HepG2 (cell line): ENCODE data around the gene NEDD4L. TPM values are rescaled to one million over a fixed set of nuclear protein-coding genes. Genes with fewer than 3 reads are reported as not detected.

ENCODE experiments used
- ATAC-seq: fragments of 200-7000 bp; cut with Tn5 transposase; 3 replicates; pipeline ENCODE4 v1.9.1; 2020; ENCODE audit warnings: mild to moderate bottlenecking, moderate library complexity
- BruUV-seq: library from RNA; stranded (reverse); fragments of 400-500 nt; replicated peaks from 2 replicates; lab custom pipeline; 2021; lab: Mats Ljungman, UMichigan
- CTCF ChIA-PET: fragments of 300-600 bp; formaldehyde crosslinking; extraction: SDS; loops from one replicate; lab custom pipeline; 2021; ENCODE audit warnings: low total read pairs, inconsistent platforms, low intra/inter-chr PET ratio; lab: Yijun Ruan, JAX
- POLR2A ChIA-PET: fragments of 350-600 bp; sonication (Branson Sonifier 250); formaldehyde crosslinking; loops from one replicate; lab custom pipeline; 2020; ENCODE audit warnings: antibody characterized with exemption, inconsistent platforms; lab: Yijun Ruan, JAX
- DNase-seq: peaks from one replicate; pipeline ENCODE4 v3.0.0-alpha.2; 2015; ENCODE audit warnings: low spot score
- FAIRE-seq: peaks from 3 replicates; lab custom pipeline; 2011; peaks lifted over from hg19 to GRCh38; lab: Jason Lieb, UNC
- H2AFZ ChIP-seq: one replicate; pipeline ENCODE4 v1.6.1; 2011; ENCODE audit warnings: low read length, inconsistent platforms
- H3K27ac ChIP-seq: fragments of 300-600 bp; 3 replicates; pipeline ENCODE4 v1.8.0; 2011; ENCODE audit warnings: mixed run types, mild to moderate bottlenecking, mixed read lengths, low read length, inconsistent platforms; ENCODE audit not compliant: insufficient read depth; ENCODE audit errors: extremely low read length
- H3K27me3 ChIP-seq, 2 experiments: fragments of 200-600 bp in 1 of 2; 2 replicates in 1 of 2; 3 replicates in 1 of 2; pipeline versions ENCODE4 v1.6.0 to v1.8.0; 2011; ENCODE audit warnings: low read length in 2 of 2, mild to moderate bottlenecking in 2 of 2, moderate library complexity in 2 of 2, inconsistent platforms in 1 of 2; ENCODE audit not compliant: insufficient read depth in 2 of 2, control insufficient read depth in 1 of 2
- H3K36me3 ChIP-seq, 2 experiments: fragments of 200-600 bp in 1 of 2; replicated peaks in 1 of 2; 2 replicates in 1 of 2; 3 replicates in 1 of 2; pipeline versions ENCODE4 v1.5.1 to v1.8.0; 2011; ENCODE audit warnings: low read length in 2 of 2, inconsistent platforms in 1 of 2; ENCODE audit not compliant: insufficient read depth in 2 of 2, control insufficient read depth in 1 of 2
- H3K4me1 ChIP-seq: 2 replicates; pipeline ENCODE4 v1.5.1; 2012; ENCODE audit warnings: low read length, inconsistent platforms; ENCODE audit not compliant: insufficient read depth
- H3K4me2 ChIP-seq: 2 replicates; pipeline ENCODE4 v1.6.0; 2011; ENCODE audit warnings: low read depth, low read length, inconsistent platforms
- H3K4me3 ChIP-seq, 3 experiments: fragments of 200-600 bp in 1 of 3; sonication (generic), shearing (Covaris generic) in 1 of 3; replicated peaks in 1 of 3; 2 replicates each; pipeline ENCODE4 v1.5.1; 2011 to 2016; ENCODE audit warnings: low read length in 3 of 3, inconsistent platforms in 2 of 3, low read depth in 2 of 3, mild to moderate bottlenecking in 2 of 3, control low read depth in 1 of 3, mixed read lengths in 1 of 3; ENCODE audit not compliant: insufficient read depth in 1 of 3
- H3K79me2 ChIP-seq: one replicate; pipeline ENCODE4 v1.6.1; 2011; ENCODE audit warnings: low read length, inconsistent platforms; ENCODE audit not compliant: insufficient read depth
- H3K9ac ChIP-seq: 2 replicates; pipeline ENCODE4 v1.6.0; 2011; ENCODE audit warnings: mild to moderate bottlenecking, low read depth, low read length, inconsistent platforms; ENCODE audit not compliant: insufficient read depth
- H3K9me3 ChIP-seq: 2 replicates; pipeline ENCODE4 v1.5.1; 2012; ENCODE audit warnings: mild to moderate bottlenecking, low read length
- H4K20me1 ChIP-seq: 2 replicates; pipeline ENCODE4 v1.6.0; 2011; ENCODE audit warnings: inconsistent platforms, mild to moderate bottlenecking, low read length, moderate library complexity; ENCODE audit not compliant: insufficient read depth
- AGO2 ChIP-seq: fragments of 200-400 bp; formaldehyde crosslinking; optimal IDR thresholded peaks from 2 replicates; pipeline ENCODE3; 2017; ENCODE audit warnings: mild to moderate bottlenecking, low read depth, low read length, moderate library complexity
- CAMTA2 ChIP-seq: sonication (generic); formaldehyde crosslinking; IDR thresholded peaks from 2 replicates; pipeline ENCODE4 v1.4.0; 2020; ENCODE audit warnings: mild to moderate bottlenecking, missing genetic modification reagents, borderline replicate concordance
- CENPX ChIP-seq: sonication (generic); formaldehyde crosslinking; IDR thresholded peaks from 2 replicates; pipeline ENCODE4 v1.9.0; 2021; ENCODE audit warnings: mild to moderate bottlenecking, missing genetic modification reagents, moderate library complexity
- ZBTB1 ChIP-seq: sonication (generic); formaldehyde crosslinking; IDR thresholded peaks from 2 replicates; pipeline ENCODE4 v1.4.0; 2020; ENCODE audit warnings: missing genetic modification reagents, borderline replicate concordance
- ZNF431 ChIP-seq: sonication (generic); formaldehyde crosslinking; IDR thresholded peaks from 2 replicates; pipeline ENCODE4 v1.9.0; 2022; ENCODE audit warnings: missing genetic modification reagents, low read depth, mild to moderate bottlenecking, borderline replicate concordance
- ZNF484 ChIP-seq: sonication (generic); formaldehyde crosslinking; IDR thresholded peaks from 2 replicates; pipeline ENCODE4 v1.5.1; 2020; ENCODE audit warnings: mild to moderate bottlenecking, low read depth, missing genetic modification reagents, borderline replicate concordance
- ZNF547 ChIP-seq: sonication (generic); formaldehyde crosslinking; IDR thresholded peaks from 2 replicates; pipeline ENCODE4 v1.5.1; 2020; ENCODE audit warnings: mild to moderate bottlenecking, missing genetic modification reagents
- ZNF781 ChIP-seq: sonication (generic); formaldehyde crosslinking; IDR thresholded peaks from 2 replicates; pipeline ENCODE4 v1.5.1; 2020; ENCODE audit warnings: borderline replicate concordance, mild to moderate bottlenecking, missing genetic modification reagents; ENCODE audit errors: not compliant biosample characterization
- WGBS: methylation state at CpG from one replicate; pipeline ENCODE4 v1.1.6; 2017; ENCODE audit warnings: low lambda C conversion rate; 5-methylcytosine and 5-hydroxymethylcytosine counted together
- in situ Hi-C: cut with HindIII; loops from 2 replicates; pipeline ENCODE4 v1.10.0; 2017; ENCODE audit warnings: low pct_unique_long_range_greater_than_20kb; ENCODE audit not compliant: extremely low pct_ligation_motif_present
- intact Hi-C: fragments of 100-400 bp; cut with micrococcal nuclease; formaldehyde crosslinking; loops from one replicate; pipeline ENCODE4 v1.10.0; 2022; ENCODE audit not compliant: unreplicated experiment
- polyA plus RNA-seq, 8 experiments: library from polyadenylated mRNA; depleted of rRNA in 3 of 8; stranded (reverse) in 7 of 8; unstranded in 1 of 8; fragments of >200 nt; fragmentation: Illumina TruSeq in 4 of 8; extraction: Trizol in 4 of 8; gene quantifications; 2 replicates each; pipeline versions ENCODE4 v1.2.1 to v1.2.3, GENCODE V29; 2011 to 2016; ENCODE audit warnings: low read depth in 4 of 8, missing spikeins in 1 of 8, mixed read lengths in 1 of 8; ENCODE audit not compliant: insufficient read depth in 1 of 8
- total RNA-seq, 5 experiments: library from RNA; depleted of rRNA; stranded (reverse); fragments of >200 nt; fragmentation: Illumina TruSeq; extraction: Trizol; gene quantifications; 2 replicates each; pipeline ENCODE4 v1.2.3, GENCODE V29; 2016; ENCODE audit warnings: low read depth in 1 of 5
- TF ChIP-seq, protein P1 (sequence below): sonication (generic); formaldehyde crosslinking; IDR thresholded peaks from 2 replicates; pipeline ENCODE4 v1.5.0; 2020; ENCODE audit warnings: missing genetic modification reagents
- TF ChIP-seq, protein P2 (sequence below): sonication (generic); formaldehyde crosslinking; IDR thresholded peaks from 2 replicates; pipeline ENCODE4 v1.4.0; 2020; ENCODE audit warnings: mild to moderate bottlenecking, missing genetic modification reagents
- TF ChIP-seq, protein P3 (sequence below), 2 experiments: sonication (generic) in 1 of 2; formaldehyde crosslinking in 1 of 2; IDR thresholded peaks; 2 replicates each; pipeline versions ENCODE4 v1.5.1 to v1.6.1; 2011 to 2020; ENCODE audit warnings: borderline replicate concordance in 1 of 2, low read depth in 1 of 2, low read length in 1 of 2, mild to moderate bottlenecking in 1 of 2, missing genetic modification reagents in 1 of 2, moderate library complexity in 1 of 2
- TF ChIP-seq, protein P4 (sequence below): sonication (generic); formaldehyde crosslinking; IDR thresholded peaks from 2 replicates; pipeline ENCODE4 v1.4.0; 2020; ENCODE audit warnings: mild to moderate bottlenecking, missing genetic modification reagents
- TF ChIP-seq, protein P5 (sequence below): sonication (generic); formaldehyde crosslinking; IDR thresholded peaks from 2 replicates; pipeline ENCODE4 v1.5.1; 2020; ENCODE audit warnings: missing genetic modification reagents, mild to moderate bottlenecking, borderline replicate concordance

The NEDD4L gene
- total and polyA plus RNA-seq, 2 of the 13 experiments (the other 11 are each of a cell fraction or from before 2014, with no cell fraction given) = 168 to 390 TPM

DNA sequence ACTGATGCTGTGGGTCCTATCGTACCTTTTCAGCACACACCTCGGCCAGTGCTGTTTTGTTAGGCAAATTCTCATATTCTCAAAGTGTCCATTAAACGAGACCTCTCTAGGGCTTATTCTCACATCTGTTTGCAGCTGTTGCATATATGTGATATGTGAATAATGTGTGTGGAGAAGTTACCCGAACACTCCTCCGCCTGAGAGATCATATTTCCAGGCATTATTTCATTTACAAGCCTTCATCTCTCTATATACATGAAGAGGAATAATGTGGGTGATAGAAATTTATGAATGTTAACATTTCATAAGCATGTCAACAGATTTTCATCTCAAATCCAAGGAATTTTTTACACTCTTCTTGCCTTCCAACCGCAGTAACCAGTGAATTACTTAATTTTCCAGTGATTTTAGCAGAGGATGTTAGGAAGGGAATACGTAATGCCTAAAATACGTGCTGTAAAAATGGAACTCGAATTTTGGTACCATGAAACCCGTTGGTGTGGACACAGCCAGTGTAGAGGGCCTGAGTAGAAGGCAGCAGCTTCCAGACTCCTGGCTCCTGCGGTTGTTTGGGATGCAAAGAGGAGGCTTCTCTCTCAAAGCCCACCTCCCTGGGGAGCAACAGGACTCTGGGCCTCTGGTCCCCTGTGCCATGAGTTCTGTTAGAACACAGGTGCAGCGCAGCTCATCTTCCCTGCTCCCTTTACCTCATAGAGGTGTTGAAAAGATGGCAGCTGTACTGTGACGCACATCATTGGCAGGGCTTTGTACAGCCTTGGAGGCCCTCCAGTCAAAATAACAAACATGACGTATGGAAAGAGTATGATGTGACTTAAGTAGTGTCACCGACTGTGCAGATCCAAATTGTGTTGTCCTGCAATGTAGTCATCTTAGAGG lies 280.1 kb downstream of the NEDD4L start:
- no TSS peak for BruUV-seq
- Histone ChIP-seq H3K36me3 (peaks cover 8 to 45% of the 10 kb centered on the region in 2 experiments; a peak in 4 of 5 replicates), H4K20me1 (no peaks in the 10 kb centered on the region), H3K9me3 (no peaks in the 10 kb centered on the region), H3K27me3 (no peaks in the 10 kb centered on the region), H3K4me1 (peaks cover 18% of the 10 kb centered on the region), H3K9ac (no peak overlapping the region), H3K4me2 (no peak overlapping the region), H2AFZ (no peak overlapping the region), H3K4me3 (no peak overlapping the region), H3K79me2 (peaks cover 2% of the 10 kb centered on the region), H3K27ac (no peak overlapping the region)
- FAIRE-seq = no peak
- ATAC-seq = no peak
- no peak for DNase-seq
- over 99% methylated on average over 14 of the region's 15 CpGs for WGBS
- POLR2A ChIA-PET = no interaction called here
- CTCF ChIA-PET = no interaction called here
- in situ Hi-C loops = no loop called here
- intact Hi-C loops = no loop called here
- TF ChIP-seq, protein P1, sequence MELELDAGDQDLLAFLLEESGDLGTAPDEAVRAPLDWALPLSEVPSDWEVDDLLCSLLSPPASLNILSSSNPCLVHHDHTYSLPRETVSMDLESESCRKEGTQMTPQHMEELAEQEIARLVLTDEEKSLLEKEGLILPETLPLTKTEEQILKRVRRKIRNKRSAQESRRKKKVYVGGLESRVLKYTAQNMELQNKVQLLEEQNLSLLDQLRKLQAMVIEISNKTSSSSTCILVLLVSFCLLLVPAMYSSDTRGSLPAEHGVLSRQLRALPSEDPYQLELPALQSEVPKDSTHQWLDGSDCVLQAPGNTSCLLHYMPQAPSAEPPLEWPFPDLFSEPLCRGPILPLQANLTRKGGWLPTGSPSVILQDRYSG (CRISPR knock-in tag) = no peak
- TF ChIP-seq, protein P2, sequence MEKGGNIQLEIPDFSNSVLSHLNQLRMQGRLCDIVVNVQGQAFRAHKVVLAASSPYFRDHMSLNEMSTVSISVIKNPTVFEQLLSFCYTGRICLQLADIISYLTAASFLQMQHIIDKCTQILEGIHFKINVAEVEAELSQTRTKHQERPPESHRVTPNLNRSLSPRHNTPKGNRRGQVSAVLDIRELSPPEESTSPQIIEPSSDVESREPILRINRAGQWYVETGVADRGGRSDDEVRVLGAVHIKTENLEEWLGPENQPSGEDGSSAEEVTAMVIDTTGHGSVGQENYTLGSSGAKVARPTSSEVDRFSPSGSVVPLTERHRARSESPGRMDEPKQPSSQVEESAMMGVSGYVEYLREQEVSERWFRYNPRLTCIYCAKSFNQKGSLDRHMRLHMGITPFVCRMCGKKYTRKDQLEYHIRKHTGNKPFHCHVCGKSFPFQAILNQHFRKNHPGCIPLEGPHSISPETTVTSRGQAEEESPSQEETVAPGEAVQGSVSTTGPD = no peak
- TF ChIP-seq CAMTA2 (CRISPR knock-in tag) (no peak), AGO2 (no peak), ZNF431 (no peak), ZNF484 (CRISPR knock-in tag) (no peak), ZNF781 (CRISPR knock-in tag) (no peak), ZNF547 (no peak), ZBTB1 (CRISPR knock-in tag) (no peak), CENPX (CRISPR knock-in tag) (no peak)
- TF ChIP-seq, protein P3, sequence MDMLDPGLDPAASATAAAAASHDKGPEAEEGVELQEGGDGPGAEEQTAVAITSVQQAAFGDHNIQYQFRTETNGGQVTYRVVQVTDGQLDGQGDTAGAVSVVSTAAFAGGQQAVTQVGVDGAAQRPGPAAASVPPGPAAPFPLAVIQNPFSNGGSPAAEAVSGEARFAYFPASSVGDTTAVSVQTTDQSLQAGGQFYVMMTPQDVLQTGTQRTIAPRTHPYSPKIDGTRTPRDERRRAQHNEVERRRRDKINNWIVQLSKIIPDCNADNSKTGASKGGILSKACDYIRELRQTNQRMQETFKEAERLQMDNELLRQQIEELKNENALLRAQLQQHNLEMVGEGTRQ (IDR thresholded peaks at IDR 0.05; ENCODE audit: low read depth, low read length) = no peak
- TF ChIP-seq, protein P3 (CRISPR knock-in tag; IDR thresholded peaks at IDR 0.05; ENCODE audit: borderline replicate concordance) = no peak
- TF ChIP-seq, protein P4, sequence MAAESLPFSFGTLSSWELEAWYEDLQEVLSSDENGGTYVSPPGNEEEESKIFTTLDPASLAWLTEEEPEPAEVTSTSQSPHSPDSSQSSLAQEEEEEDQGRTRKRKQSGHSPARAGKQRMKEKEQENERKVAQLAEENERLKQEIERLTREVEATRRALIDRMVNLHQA (CRISPR knock-in tag) = no peak
- TF ChIP-seq, protein P5, sequence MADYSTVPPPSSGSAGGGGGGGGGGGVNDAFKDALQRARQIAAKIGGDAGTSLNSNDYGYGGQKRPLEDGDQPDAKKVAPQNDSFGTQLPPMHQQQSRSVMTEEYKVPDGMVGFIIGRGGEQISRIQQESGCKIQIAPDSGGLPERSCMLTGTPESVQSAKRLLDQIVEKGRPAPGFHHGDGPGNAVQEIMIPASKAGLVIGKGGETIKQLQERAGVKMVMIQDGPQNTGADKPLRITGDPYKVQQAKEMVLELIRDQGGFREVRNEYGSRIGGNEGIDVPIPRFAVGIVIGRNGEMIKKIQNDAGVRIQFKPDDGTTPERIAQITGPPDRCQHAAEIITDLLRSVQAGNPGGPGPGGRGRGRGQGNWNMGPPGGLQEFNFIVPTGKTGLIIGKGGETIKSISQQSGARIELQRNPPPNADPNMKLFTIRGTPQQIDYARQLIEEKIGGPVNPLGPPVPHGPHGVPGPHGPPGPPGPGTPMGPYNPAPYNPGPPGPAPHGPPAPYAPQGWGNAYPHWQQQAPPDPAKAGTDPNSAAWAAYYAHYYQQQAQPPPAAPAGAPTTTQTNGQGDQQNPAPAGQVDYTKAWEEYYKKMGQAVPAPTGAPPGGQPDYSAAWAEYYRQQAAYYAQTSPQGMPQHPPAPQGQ = no peak
